Astrocyte of the cerebellum (primary cell): Measurements from ENCODE around the gene PCDHB8.
"Not testable (repeated sequence)": the region's sequence is repeated elsewhere in the genome, so short reads cannot be mapped to it uniquely, and the experiment has no call there.

ENCODE experiments used
- DNase-seq: peaks from one replicate; pipeline ENCODE4 v3.0.0-alpha.2; 2011; ENCODE audit warnings: low read depth
- H3K4me3 ChIP-seq: 2 replicates; pipeline ENCODE4 v1.5.1; 2011; ENCODE audit warnings: mild to moderate bottlenecking, low read depth, low read length, moderate library complexity
- CTCF ChIP-seq: IDR thresholded peaks from 2 replicates; pipeline ENCODE4 v1.5.1; 2012; ENCODE audit warnings: low read length, low read depth, moderate library complexity, mild to moderate bottlenecking; ENCODE audit errors: missing control alignments
- in situ Hi-C: cut with HindIII; loops from 2 replicates; pipeline ENCODE4 v1.10.0; 2017; ENCODE audit warnings: low sequenced_read_pairs

The PCDHB8 gene

GRCh38 chr5:141155540-141156374 is 21.8 kb upstream of the PCDHB8 start:
- no peak overlapping the region for H3K4me3 ChIP-seq
- in situ Hi-C loops, result no loop called here
- TF ChIP-seq CTCF, result no peak
- no peak for DNase-seq

GRCh38 chr5:141157356-141157755 is 20.2 kb upstream of the PCDHB8 start:
- H3K4me3 ChIP-seq, DNase-seq, in situ Hi-C loops: not testable (repeated sequence)

GRCh38 chr5:141157901-141158300 is 19.7 kb upstream of the PCDHB8 start:
- DNase-seq, H3K4me3 ChIP-seq, in situ Hi-C loops: not testable (repeated sequence)

GRCh38 chr5:141172381-141173204 is 5.0 kb upstream of the PCDHB8 start, which contains the start of gene PCDHB7:
Gene PCDHB7, plus strand, starts transcription at chr5:141172644. Its CDS starts 192 bp downstream, at chr5:141172836.
- peak; percentile 31 for TF ChIP-seq CTCF
- in situ Hi-C loops, result no loop called here
- no peak for DNase-seq
- H3K4me3 ChIP-seq, result no peak within 1 kb of the TSS

GRCh38 chr5:141174291-141175104 is 3.1 kb upstream of the PCDHB8 start:
- H3K4me3 ChIP-seq, DNase-seq, in situ Hi-C loops: not testable (repeated sequence)

- in situ Hi-C loops, result no loop called here
- H3K4me3 ChIP-seq, result no peak overlapping the region
- no peak for DNase-seq
- TF ChIP-seq CTCF, result no peak
These were observed 1.7 kb upstream of the PCDHB8 start for GRCh38 chr5:141175933-141176332.

- in situ Hi-C loops, H3K4me3 ChIP-seq: not testable (repeated sequence)
These were observed 1.8 kb downstream of the PCDHB8 start for GRCh38 chr5:141179371-141179770.

GRCh38 chr5:141179876-141180275 is 2.3 kb downstream of the PCDHB8 start:
- DNase-seq, in situ Hi-C loops, H3K4me3 ChIP-seq: not testable (repeated sequence)

More at GRCh38 chr5:141179371-141179770, 1.8 kb downstream of the PCDHB8 start:
- not testable (repeated sequence) for DNase-seq
